ENCODE measurements around the gene PSKH1. TPM values are rescaled to one million over a fixed set of nuclear protein-coding genes. Genes with fewer than 3 reads are reported as not detected.
A peak's percentile ranks its signal among the peaks of the same experiment; 100 is the strongest.

Gene PSKH1
- total and polyA plus RNA-seq, 8 donors: 12.7 to 17.7 (median 15.5) TPM

DNA sequence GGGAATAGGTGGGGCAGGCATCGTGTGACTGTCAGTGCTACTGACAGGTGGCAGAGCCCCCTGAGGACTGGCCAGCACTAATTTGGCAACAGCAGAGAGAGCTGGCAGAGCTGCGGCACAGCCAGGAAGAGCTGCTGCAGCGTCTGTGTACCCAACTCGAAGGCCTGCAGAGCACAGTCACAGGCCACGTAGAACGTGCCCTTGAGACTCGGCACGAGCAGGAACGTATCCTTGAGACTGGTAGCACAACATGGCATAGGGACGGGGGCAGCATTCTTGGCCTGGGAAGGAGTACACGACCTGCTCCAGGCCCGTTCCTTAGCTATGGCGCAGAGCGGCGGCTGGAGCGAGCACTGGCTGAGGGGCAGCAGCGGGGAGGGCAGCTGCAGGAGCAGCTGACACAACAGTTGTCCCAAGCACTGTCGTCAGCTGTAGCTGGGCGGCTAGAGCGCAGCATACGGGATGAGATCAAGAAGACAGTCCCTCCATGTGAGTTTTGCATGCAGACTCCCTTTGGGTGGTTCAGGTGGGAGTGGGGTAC, 11.4 kb upstream of the PSKH1 start:
- 88 to 90% methylated on average over 21 of the region's 21 CpGs for WGBS, 2 donors

DNA sequence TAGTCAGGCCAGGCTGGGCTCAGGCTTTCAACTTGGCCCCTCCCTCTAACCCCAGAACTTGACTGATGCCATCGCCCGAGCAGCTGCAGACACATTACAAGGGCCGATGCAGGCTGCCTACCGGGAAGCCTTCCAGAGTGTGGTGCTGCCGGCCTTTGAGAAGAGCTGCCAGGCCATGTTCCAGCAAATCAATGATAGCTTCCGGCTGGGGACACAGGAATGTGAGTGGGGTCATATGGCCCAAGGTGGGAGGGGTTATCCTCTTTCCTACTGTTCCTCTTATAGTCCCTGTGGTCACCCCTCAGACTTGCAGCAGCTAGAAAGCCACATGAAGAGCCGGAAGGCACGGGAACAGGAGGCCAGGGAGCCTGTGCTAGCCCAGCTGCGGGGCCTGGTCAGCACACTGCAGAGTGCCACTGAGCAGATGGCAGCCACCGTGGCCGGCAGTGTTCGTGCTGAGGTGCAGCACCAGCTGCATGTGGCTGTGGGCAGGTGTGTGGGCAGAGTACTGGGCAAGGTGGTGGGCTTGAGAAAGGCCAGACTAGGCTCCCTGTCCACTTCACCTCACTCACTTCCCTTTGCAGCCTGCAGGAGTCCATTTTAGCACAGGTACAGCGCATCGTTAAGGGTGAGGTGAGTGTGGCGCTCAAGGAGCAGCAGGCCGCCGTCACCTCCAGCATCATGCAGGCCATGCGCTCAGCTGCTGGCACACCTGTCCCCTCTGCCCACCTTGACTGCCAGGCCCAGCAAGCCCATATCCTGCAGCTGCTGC, 10.5 kb upstream of the PSKH1 start:
- DNase-seq: no peak
- H3K4me3 ChIP-seq: no peak overlapping the region
- H3K27me3 ChIP-seq: no peaks in the 10 kb centered on the region
- no peak for FAIRE-seq
- ATAC-seq: no peak
- no peaks in the 10 kb centered on the region for H3K9me3 ChIP-seq
- no peak overlapping the region for H3K27ac ChIP-seq
- intact Hi-C loops (cut with DNase I): loop anchor here in 1 of 3 donors (5.0 to 10.0 kb wide), 2 partner anchors 50 to 152 kb away; partner anchors contain the start of gene CTRL
- WGBS, 2 donors: 75 to 77% methylated on average over 18 of the region's 18 CpGs
- TF ChIP-seq, protein P1, sequence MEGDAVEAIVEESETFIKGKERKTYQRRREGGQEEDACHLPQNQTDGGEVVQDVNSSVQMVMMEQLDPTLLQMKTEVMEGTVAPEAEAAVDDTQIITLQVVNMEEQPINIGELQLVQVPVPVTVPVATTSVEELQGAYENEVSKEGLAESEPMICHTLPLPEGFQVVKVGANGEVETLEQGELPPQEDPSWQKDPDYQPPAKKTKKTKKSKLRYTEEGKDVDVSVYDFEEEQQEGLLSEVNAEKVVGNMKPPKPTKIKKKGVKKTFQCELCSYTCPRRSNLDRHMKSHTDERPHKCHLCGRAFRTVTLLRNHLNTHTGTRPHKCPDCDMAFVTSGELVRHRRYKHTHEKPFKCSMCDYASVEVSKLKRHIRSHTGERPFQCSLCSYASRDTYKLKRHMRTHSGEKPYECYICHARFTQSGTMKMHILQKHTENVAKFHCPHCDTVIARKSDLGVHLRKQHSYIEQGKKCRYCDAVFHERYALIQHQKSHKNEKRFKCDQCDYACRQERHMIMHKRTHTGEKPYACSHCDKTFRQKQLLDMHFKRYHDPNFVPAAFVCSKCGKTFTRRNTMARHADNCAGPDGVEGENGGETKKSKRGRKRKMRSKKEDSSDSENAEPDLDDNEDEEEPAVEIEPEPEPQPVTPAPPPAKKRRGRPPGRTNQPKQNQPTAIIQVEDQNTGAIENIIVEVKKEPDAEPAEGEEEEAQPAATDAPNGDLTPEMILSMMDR (IDR thresholded peaks at IDR 0.05): no peak
- H3K4me1 ChIP-seq: no peaks in the 10 kb centered on the region
- peaks cover 16 to 62% (median 54%) of the 10 kb centered on the region in 3 donors for H3K36me3 ChIP-seq

More for the DNA sequence above, 11.4 kb upstream of the PSKH1 start:
- H3K4me1 ChIP-seq: no peaks in the 10 kb centered on the region
- TF ChIP-seq, protein P1 (IDR thresholded peaks at IDR 0.05): no peak
- no peak for ATAC-seq
- H3K27me3 ChIP-seq: no peaks in the 10 kb centered on the region
- no peak overlapping the region for H3K27ac ChIP-seq
- intact Hi-C loops (cut with DNase I): loop anchor here in 1 of 3 donors (5.0 to 10.0 kb wide), 2 partner anchors 51 to 153 kb away; partner anchors contain the start of gene CTRL
- peaks cover 16 to 71% (median 62%) of the 10 kb centered on the region in 3 donors for H3K36me3 ChIP-seq
- no peak for FAIRE-seq
- no peak overlapping the region for H3K4me3 ChIP-seq
- no peak for DNase-seq
- H3K9me3 ChIP-seq: no peaks in the 10 kb centered on the region

DNA sequence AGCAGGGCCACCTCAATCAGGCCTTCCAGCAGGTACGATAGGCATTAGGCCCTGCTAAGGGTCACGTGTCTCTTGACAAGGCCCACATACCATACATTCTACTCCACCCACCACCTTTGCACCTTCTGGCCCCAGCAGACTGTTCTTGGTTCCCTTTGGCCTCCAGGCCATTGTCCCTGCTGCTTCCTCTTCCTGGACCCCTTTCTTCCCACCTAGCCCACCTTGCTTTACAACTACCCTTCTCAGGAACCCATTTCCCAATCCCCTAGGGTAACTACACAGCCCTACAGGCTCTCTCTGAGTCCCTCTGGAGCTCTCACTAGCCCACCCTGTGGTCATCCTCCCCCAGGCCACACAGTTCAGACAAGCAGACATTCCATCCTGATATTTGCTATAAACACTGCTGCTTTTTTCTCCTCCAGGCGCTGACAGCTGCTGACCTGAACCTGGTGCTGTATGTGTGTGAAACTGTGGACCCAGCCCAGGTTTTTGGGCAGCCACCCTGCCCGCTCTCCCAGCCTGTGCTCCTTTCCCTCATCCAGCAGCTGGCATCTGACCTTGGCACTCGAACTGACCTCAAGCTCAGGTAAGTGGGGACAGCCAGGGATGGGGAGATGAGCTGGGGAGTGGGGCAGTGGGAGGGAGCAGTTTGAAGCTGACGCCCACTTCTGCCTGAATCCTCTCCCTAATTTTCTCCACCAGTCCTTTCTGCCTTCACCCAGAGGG, 9.7 kb upstream of the PSKH1 start:
- Histone ChIP-seq H3K27ac (no peak overlapping the region), H3K9me3 (no peaks in the 10 kb centered on the region), H3K36me3 (peaks cover 13 to 55% (median 47%) of the 10 kb centered on the region in 3 donors), H3K4me3 (no peak overlapping the region), H3K4me1 (no peaks in the 10 kb centered on the region), H3K27me3 (no peaks in the 10 kb centered on the region)
- intact Hi-C loops (cut with DNase I): loop anchor here in 1 of 3 donors (5.0 to 10.0 kb wide), 2 partner anchors 49 to 151 kb away; partner anchors contain the start of gene CTRL
- ATAC-seq: peak in 2 of 4 donors; percentile 13 to 14
- TF ChIP-seq, protein P1 (IDR thresholded peaks at IDR 0.05): no peak
- no peak for DNase-seq
- FAIRE-seq: no peak
- WGBS, 2 donors: 61 to 73% methylated on average over 6 of the region's 6 CpGs

DNA sequence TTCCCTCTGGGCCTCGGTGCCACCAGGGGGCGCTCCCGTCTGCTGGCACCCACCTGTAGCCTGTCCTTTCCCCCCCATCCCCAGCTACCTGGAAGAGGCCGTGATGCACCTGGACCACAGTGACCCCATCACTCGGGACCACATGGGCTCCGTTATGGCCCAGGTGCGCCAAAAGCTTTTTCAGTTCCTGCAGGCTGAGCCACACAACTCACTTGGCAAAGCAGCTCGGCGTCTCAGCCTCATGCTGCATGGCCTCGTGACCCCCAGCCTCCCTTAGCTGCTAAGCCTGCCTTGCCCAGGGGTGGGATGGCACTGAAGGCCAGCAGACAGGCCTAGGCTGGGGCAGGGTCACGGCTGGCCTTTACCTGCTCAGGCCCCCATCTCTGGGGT, 9.2 kb upstream of the PSKH1 start:
- no peak overlapping the region for H3K4me3 ChIP-seq
- H3K36me3 ChIP-seq: peaks cover 9 to 49% (median 42%) of the 10 kb centered on the region in 3 donors
- ATAC-seq (peak; percentile 80 to 86 (median 84)), DNase-seq (peak in 5 of 6 donors; percentile 50 to 90 (median 70)), FAIRE-seq (no peak)
- no peak overlapping the region for H3K27ac ChIP-seq
- H3K4me1 ChIP-seq: no peaks in the 10 kb centered on the region
- TF ChIP-seq, protein P1 (IDR thresholded peaks at IDR 0.05): peak; percentile 69 to 81 (median 78)
- no peaks in the 10 kb centered on the region for H3K27me3 ChIP-seq
- no peaks in the 10 kb centered on the region for H3K9me3 ChIP-seq
- 52 to 60% methylated on average over 11 of the region's 11 CpGs for WGBS, 2 donors
- intact Hi-C loops (cut with DNase I): loop anchor here in 1 of 3 donors (5.0 to 10.0 kb wide), 2 partner anchors 48 to 151 kb away; partner anchors contain the start of gene CTRL

All from pancreas (tissue), 10 donors.